Tibial artery (tissue), 4 donors: ENCODE measurements around the gene PTGIS.

ENCODE experiments used
- DNase-seq, 2 donors: peaks; one replicate each; pipeline ENCODE4 v3.0.0-alpha.2; 2019
- H3K27ac ChIP-seq, 2 donors: fragments of 200-600 bp; sonication (generic) in 1 of 2; 1 replicate in 1 of 2; 2 replicates in 1 of 2; pipeline ENCODE4 v1.5.1; 2018 to 2019; ENCODE audit warnings: mild to moderate bottlenecking in 1 of 2
- H3K27me3 ChIP-seq, 2 donors: fragments of 200-600 bp; sonication (generic) in 1 of 2; one replicate each; pipeline versions ENCODE4 v1.5.1 to v1.6.0; 2016 to 2019
- H3K36me3 ChIP-seq, 3 donors: fragments of 200-600 bp; sonication (generic) in 2 of 3; one replicate each; pipeline ENCODE4 v1.5.1; 2016 to 2019; ENCODE audit warnings: mild to moderate bottlenecking in 2 of 3
- H3K4me1 ChIP-seq, 4 donors: fragments of 200-600 bp; sonication (generic) in 2 of 4; 1 replicate in 3 of 4; 2 replicates in 1 of 4; pipeline ENCODE4 v1.5.1; 2016 to 2019
- H3K4me3 ChIP-seq, 2 donors: fragments of 200-600 bp; sonication (generic) in 1 of 2; 1 replicate in 1 of 2; 2 replicates in 1 of 2; pipeline ENCODE4 v1.5.1; 2018 to 2019; ENCODE audit warnings: mild to moderate bottlenecking in 2 of 2
- H3K9me3 ChIP-seq, 3 donors: fragments of 200-600 bp; sonication (generic) in 1 of 3; one replicate each; pipeline ENCODE4 v1.5.1; 2016 to 2019
- intact Hi-C: fragments of 100-400 bp; cut with DNase I; formaldehyde crosslinking; loops from one replicate; pipeline ENCODE4 v1.15.0; 2023; ENCODE audit warnings: low total_unique reads
- TF ChIP-seq, protein P1 (sequence below), 2 experiments: fragments of 200-600 bp in 1 of 2; fragments of 450-650 bp in 1 of 2; IDR thresholded peaks; one replicate each; pipeline ENCODE4 v1.5.1; 2017 to 2019; ENCODE audit warnings: antibody characterized with exemption in 2 of 2, mild to moderate bottlenecking in 1 of 2, moderate library complexity in 1 of 2

PTGIS gene

DNA sequence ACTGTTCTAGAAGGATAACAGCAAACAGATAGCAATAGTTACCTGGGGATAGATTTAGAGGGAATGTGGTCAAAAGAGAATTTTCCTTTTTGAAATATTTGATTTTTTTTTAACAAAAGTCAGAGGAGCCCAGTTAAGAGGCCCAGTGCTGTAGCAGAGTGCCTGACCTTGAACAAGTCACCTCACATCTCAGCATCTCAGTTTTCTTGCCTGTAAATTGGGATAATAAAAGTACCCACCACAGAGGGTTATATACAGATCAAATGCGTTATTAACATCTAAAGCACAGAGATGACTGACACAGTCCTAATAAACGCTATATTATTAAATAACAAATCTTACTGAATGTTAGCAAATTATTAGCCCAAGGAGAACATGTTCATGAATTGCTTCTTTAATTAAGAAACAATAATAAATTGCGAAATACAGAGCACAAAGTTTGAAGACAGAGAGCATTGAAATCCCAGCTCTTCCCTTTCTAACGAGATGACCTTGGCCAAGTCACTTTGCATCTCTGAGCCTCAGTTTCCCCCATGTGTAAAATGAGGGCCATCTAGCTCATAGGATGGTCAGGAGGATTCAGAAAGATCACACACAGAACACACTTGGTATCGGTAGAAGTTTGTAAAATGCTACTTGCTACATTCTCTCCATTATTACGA, 35.5 kb downstream of the PTGIS start:
- Histone ChIP-seq H3K27ac (peak overlapping the region; percentile 50 to 75), H3K27me3 (no peaks in the 10 kb centered on the region), H3K9me3 (no peaks in the 10 kb centered on the region), H3K36me3 (peaks cover 47 to 74% (median 55%) of the 10 kb centered on the region in 3 donors), H3K4me3 (no peak overlapping the region), H3K4me1 (peaks cover 0 to 55% (median 20%) of the 10 kb centered on the region in 4 donors)
- TF ChIP-seq, protein P1, sequence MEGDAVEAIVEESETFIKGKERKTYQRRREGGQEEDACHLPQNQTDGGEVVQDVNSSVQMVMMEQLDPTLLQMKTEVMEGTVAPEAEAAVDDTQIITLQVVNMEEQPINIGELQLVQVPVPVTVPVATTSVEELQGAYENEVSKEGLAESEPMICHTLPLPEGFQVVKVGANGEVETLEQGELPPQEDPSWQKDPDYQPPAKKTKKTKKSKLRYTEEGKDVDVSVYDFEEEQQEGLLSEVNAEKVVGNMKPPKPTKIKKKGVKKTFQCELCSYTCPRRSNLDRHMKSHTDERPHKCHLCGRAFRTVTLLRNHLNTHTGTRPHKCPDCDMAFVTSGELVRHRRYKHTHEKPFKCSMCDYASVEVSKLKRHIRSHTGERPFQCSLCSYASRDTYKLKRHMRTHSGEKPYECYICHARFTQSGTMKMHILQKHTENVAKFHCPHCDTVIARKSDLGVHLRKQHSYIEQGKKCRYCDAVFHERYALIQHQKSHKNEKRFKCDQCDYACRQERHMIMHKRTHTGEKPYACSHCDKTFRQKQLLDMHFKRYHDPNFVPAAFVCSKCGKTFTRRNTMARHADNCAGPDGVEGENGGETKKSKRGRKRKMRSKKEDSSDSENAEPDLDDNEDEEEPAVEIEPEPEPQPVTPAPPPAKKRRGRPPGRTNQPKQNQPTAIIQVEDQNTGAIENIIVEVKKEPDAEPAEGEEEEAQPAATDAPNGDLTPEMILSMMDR (IDR thresholded peaks at IDR 0.05) = no peak
- no peak for DNase-seq
- intact Hi-C loops = loop anchor here (5.0 to 10.0 kb wide), 2 partner anchors 50 to 352 kb away; partner anchors contain the start of gene KCNB1

DNA sequence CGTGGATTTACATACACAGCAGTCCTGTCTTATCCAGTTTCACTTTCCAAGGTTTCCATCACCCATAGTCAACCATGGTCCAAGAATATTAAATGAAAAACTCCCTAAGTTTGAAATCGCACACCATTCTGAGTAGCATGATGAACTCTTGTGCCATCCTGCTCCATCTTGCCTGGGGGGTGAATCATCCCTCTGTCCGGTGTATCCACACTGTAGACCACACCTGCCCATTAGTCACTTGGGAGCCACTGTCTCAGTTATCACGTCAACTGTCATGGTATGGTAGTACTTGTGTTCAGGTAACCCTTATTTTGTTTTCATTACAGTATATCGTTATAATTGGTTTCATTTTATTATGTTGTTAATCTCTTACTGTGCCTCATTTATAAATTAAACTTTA, 38.5 kb downstream of the PTGIS start:
- H3K9me3 ChIP-seq = no peaks in the 10 kb centered on the region
- peaks cover 0 to 77% (median 34%) of the 10 kb centered on the region in 4 donors for H3K4me1 ChIP-seq
- no peaks in the 10 kb centered on the region for H3K27me3 ChIP-seq
- H3K27ac ChIP-seq = peak overlapping the region; percentile 72 to 75
- TF ChIP-seq, protein P1 (IDR thresholded peaks at IDR 0.05) = no peak
- H3K36me3 ChIP-seq = peaks cover 21 to 62% (median 33%) of the 10 kb centered on the region in 3 donors
- DNase-seq = no peak
- intact Hi-C loops = no loop called here
- H3K4me3 ChIP-seq = no peak overlapping the region

DNA sequence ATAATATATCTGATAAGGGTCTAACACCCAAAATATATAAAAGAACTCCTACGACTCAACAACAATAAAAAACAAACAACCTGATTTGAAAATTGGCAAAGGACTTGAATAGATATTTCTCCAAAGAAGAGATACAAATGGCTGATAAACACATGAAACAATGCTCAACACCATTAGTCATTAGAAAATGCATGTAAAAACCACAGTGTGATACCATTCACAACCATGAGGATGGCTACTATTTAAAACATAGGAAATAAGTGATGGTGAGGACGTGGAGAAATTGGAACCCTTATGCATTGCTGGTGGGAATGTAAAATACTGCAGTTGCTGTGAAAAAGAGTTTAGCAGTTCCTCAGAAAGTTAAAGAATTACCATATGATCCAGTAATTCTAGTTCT, 41.4 kb downstream of the PTGIS start:
- intact Hi-C loops = no loop called here
- no peak overlapping the region for H3K4me3 ChIP-seq
- peaks cover 0 to 87% (median 35%) of the 10 kb centered on the region in 4 donors for H3K4me1 ChIP-seq
- peaks cover 24 to 59% (median 38%) of the 10 kb centered on the region in 3 donors for H3K36me3 ChIP-seq
- no peaks in the 10 kb centered on the region for H3K9me3 ChIP-seq
- TF ChIP-seq, protein P1 (IDR thresholded peaks at IDR 0.05) = peak in 1 of 2 experiments; percentile 12
- no peaks in the 10 kb centered on the region for H3K27me3 ChIP-seq
- DNase-seq = no peak
- H3K27ac ChIP-seq = peak overlapping the region; percentile 72 to 75

DNA sequence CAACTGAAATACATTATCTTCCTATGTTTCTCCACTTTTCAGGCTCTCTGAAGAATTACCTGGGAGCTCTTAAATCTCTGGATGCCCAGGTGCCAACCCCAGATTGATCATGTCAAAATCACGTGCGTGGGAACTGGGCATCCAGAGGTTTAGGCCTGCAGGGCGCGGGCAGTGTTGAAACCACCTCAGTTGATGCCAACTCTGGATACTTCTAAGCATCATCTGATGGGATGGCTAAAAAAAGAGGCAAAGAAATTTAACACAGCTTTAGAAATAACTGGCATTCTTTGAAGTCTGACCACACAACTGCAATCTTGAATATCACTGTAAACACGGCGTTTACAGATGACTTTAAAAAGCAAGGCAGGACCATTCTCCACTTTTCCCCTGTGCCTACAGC, 41.9 kb downstream of the PTGIS start:
- peak in 1 of 2 donors; percentile 64 for DNase-seq
- no peaks in the 10 kb centered on the region for H3K27me3 ChIP-seq
- H3K27ac ChIP-seq = peak overlapping the region; percentile 72 to 75
- no peaks in the 10 kb centered on the region for H3K9me3 ChIP-seq
- peaks cover 24 to 55% (median 38%) of the 10 kb centered on the region in 3 donors for H3K36me3 ChIP-seq
- intact Hi-C loops = no loop called here
- no peak overlapping the region for H3K4me3 ChIP-seq
- peaks cover 0 to 92% (median 35%) of the 10 kb centered on the region in 4 donors for H3K4me1 ChIP-seq
- TF ChIP-seq, protein P1 (IDR thresholded peaks at IDR 0.05) = no peak

DNA sequence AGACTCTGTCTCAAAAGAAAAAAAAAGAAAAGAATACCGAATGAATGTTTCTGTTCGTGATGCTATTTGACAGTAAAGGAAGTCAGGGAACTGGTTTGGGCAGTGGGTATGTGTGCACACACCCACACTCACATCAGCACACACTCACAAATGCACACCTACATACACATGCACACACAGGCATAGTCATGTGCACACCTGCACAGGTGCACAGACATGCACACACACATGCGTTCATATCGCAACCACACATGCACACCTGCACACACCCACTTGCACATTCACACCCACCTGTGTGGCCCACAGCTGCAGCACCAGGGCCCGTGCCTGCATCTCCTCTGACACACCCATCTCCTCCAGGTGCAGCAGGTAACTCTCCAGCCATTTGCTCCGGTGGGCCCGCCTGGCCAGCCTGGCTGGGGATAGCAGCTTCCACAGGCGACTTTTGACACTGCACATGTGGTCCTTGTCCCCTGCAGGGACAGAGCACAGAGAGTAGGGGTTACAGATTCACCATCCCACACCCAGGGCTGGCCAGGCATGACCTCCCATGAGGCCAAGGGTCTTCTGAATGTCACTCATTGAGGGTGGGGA, 44.1 kb downstream of the PTGIS start:
- Histone ChIP-seq H3K27ac (peak overlapping the region; percentile 72 to 75), H3K27me3 (no peaks in the 10 kb centered on the region), H3K9me3 (no peaks in the 10 kb centered on the region), H3K4me3 (no peak overlapping the region), H3K4me1 (peaks cover 0 to 94% (median 35%) of the 10 kb centered on the region in 4 donors), H3K36me3 (peaks cover 21 to 45% (median 27%) of the 10 kb centered on the region in 3 donors)
- intact Hi-C loops = no loop called here
- no peak for DNase-seq
- TF ChIP-seq, protein P1 (IDR thresholded peaks at IDR 0.05) = no peak
